GM18499 (cell line): ENCODE results near the gene GPHN.

ENCODE experiments used
- ATAC-seq: cut with Tn5 transposase; IDR thresholded peaks from one replicate; pipeline ENCODE4 v1.9.1; 2021; ENCODE audit warnings: moderate number of reproducible peaks; ENCODE audit not compliant: insufficient read depth, unreplicated experiment

Gene GPHN

GRCh38 chr14:66507722-66508546, at the start of gene GPHN:
GPHN (plus strand) TSS chr14:66508147.
- peak; percentile 53 for ATAC-seq

GRCh38 chr14:66459603-66460002, 48.3 kb upstream of the GPHN start:
- no peak for ATAC-seq

GRCh38 chr14:66464261-66464660, 43.7 kb upstream of the GPHN start:
- no peak for ATAC-seq

- no peak for ATAC-seq
Measured at GRCh38 chr14:66468778-66469367, 39.1 kb upstream of the GPHN start.

GRCh38 chr14:66471584-66471983, 36.4 kb upstream of the GPHN start:
- no peak for ATAC-seq

- ATAC-seq = no peak
Measured at GRCh38 chr14:66472251-66472650, 35.7 kb upstream of the GPHN start.

GRCh38 chr14:66473223-66473622, 34.7 kb upstream of the GPHN start:
- ATAC-seq = no peak

- ATAC-seq = no peak
Measured at GRCh38 chr14:66476964-66477363, 31.0 kb upstream of the GPHN start.

- no peak for ATAC-seq
Measured at GRCh38 chr14:66477567-66477966, 30.4 kb upstream of the GPHN start.

- ATAC-seq = no peak
Measured at GRCh38 chr14:66482873-66483272, 25.1 kb upstream of the GPHN start.

- no peak for ATAC-seq
Measured at GRCh38 chr14:66483322-66483721, 24.6 kb upstream of the GPHN start.

GRCh38 chr14:66485029-66485428, 22.9 kb upstream of the GPHN start:
- ATAC-seq = no peak

GRCh38 chr14:66485910-66486421, 22.0 kb upstream of the GPHN start, which contains the start of gene CCDC196:
CCDC196 (plus strand) TSS chr14:66486371; CDS start chr14:66486503, 132 bp downstream.
- ATAC-seq = no peak

- ATAC-seq = no peak
Measured at GRCh38 chr14:66487164-66487563, 20.8 kb upstream of the GPHN start.

GRCh38 chr14:66490143-66491111, 17.5 kb upstream of the GPHN start:
- ATAC-seq = no peak

- ATAC-seq = no peak
Measured at GRCh38 chr14:66493750-66494149, 14.2 kb upstream of the GPHN start.

- ATAC-seq = no peak
Measured at GRCh38 chr14:66495218-66496098, 12.5 kb upstream of the GPHN start.

GRCh38 chr14:66496188-66496807, 11.6 kb upstream of the GPHN start:
- no peak for ATAC-seq

GRCh38 chr14:66496911-66497310, 11.0 kb upstream of the GPHN start:
- ATAC-seq = no peak
